Fibroblast of skin of left biceps (primary cell): ENCODE results near the gene HAUS1.
A peak's percentile ranks its signal among the peaks of the same experiment; 100 is the strongest.
"Not testable (repeated sequence)": the region's sequence is repeated elsewhere in the genome, so short reads cannot be mapped to it uniquely, and the experiment has no call there.

Experiments used
- DNase-seq, 2 experiments: peaks; one replicate each; pipeline ENCODE4 v3.0.0-alpha.2; 2013; ENCODE audit warnings: low read depth in 2 of 2

HAUS1 gene

DNA sequence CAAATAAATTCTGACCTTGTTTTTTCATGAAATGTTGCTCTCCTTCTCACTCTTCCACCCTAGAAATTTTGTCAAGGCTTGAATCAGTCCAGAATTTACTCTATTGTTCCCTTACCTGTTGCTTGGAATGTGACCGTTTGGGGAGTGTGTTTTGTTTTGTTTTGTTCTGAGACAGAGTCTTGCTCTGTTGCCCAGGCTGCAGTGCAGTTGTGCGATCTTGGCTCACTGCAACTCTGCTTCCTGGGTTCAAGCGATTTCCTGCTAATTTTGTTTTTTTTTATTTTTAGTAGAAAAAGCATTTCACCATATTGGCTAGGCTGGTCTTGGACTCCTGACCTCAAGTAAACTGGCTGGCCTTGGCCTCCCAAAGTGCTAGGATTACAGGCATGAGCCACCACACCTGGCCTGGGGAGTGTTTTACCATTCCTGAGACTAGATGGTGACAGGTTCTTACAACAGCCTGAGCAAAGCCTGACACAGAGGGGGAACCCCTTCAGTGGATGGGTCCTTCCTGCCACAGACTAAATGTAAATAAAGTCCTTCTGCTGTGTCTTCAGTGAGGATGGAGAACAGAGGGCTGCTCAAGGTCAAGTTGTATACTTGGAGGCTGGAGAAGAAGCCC, 52.0 kb downstream of the HAUS1 start:
- no peak for DNase-seq

DNA sequence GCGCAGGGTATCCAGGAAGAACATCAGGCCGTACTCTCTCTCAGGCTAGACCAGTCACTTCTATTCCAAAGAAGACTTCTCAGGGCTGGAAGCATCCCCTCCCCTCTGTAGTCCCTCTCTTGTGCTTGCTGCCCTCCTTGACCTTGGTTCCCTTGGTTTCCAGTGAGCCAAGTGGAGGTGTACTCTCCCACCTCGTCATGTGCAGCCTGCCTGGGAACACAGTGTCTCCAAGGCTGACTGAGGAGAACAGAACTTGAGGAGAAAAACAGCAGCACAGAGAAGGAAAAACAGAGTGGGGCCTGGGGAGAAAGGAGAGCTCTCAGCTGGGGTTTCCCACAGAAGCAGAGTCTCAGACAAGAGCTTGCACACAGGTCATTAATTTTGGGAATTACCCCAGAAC, 52.7 kb downstream of the HAUS1 start:
- no peak for DNase-seq

DNA sequence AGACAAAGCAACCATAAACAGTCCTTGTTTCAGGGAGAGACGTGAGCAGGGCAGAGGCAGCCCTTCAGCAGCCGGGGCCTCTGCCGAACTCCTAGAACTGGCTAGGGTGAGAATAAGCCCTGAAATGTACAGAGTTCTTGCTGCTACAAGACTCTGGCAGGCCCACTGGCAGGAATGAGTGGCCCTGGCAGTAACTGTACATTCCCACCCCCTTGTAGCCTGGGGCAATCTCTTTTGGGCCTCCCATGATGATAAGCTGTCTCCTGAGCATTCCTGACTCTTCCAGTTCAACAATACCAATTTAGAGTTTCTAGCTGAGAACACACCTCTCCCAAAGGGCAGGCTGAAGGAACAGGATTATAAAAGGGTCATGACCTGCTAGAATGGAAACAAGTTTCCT, 54.3 kb downstream of the HAUS1 start:
- DNase-seq: no peak

DNA sequence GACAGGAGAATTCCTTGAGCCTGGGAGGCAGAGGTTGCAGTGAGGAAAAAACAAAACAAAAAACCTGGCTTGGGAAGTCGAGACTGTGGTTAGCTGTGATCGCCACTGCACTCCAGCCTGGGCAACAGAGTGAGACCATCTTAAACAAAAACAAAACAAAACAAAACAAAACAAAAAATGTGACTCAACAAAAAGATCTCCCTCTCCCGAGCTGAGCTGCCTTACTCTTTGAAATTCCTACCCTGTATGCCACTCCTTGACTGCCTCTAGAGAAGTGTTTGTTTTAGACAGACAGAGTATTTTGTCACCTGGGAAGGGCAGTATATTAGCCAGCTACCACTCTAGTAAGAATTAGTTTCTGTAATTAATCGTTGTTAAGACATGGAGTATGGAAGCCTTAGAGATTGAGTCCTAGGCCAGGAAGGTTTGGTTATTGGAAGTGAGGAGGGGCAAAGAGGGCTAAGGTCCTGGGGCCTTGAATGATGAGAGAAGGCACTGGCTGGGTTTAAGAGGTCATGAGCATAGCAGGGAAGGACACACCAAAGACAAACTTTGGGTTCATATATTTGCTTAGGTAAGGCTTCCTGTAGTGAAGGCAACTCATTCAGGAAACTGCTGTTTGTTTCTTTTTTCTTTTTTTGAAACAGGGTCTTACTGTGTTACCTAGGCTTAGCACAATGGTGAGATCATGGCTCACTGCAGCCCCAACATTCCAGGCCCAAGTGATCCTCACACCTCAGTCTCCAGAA, 56.0 kb downstream of the HAUS1 start:
- DNase-seq: no peak

DNA sequence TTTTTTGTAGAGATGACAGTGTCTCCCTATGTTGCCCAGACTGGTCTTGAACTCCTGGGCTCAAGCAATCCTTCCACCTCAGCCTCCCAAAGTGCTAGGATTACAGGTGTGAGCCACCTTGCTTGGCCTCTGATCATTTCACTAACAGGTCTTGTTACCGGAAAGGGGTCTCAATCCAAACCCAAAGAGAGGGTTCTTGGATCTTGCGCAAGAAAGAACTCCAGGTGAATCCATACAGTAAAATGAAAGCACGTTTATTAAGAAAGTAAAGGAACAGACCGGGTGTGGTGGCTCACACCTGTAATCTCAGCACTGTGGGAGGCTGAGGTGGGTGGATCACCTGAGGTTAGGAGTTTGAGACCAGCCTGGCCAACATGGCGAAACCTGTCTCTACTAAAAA, 56.7 kb downstream of the HAUS1 start:
- not testable (repeated sequence) for DNase-seq

DNA sequence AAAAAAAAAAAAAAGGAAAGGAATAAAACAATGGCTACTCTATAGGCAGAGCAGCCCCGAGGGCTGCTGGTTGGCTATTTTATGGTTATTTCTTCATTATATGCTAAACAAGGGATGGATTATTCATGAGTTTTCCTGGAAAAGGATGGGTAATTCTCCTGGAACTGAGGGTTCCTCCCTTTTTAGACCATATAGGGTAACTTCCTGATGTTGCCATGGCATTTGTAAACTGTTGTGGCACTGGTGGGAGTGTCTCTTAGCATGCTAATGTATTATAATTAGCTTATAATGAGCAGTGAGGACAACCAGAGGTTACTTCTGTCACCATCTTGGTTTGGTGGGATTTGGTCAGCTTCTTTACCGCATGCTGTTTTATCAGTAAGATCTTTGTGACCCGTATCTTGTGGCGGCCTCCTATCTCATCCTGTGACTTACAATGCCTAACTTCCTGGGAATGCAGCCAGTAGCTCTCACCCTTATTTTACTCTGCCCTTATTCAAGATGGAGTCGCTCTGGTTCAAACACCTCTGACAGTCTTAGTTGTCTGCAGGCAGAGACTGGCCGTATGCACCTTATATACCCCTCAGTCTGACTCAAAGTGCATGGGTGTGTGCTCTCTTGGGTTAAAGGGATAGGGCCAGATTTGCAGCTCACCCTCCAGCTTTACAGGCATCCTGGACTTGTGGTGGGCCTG, 57.7 kb downstream of the HAUS1 start:
- DNase-seq: no peak

DNA sequence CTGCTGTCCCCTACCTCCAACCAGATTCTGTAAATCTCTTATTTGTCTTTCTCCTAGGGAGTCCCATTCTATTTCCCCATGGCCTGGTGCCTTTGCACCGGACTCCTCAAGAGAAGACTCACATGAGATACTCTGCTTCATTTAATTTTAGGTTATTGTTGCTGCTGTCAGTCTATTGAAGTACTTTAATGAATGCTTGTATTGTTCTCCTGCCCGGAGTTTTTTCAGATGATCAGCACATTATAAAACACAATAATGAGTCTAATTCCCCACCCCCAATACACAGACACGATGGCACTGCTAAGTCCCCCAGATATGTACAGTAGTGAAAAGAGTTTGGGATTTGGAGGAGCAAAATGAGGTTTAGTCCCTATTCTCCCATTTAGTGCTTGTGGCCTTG, 58.9 kb downstream of the HAUS1 start:
- DNase-seq: no peak

DNA sequence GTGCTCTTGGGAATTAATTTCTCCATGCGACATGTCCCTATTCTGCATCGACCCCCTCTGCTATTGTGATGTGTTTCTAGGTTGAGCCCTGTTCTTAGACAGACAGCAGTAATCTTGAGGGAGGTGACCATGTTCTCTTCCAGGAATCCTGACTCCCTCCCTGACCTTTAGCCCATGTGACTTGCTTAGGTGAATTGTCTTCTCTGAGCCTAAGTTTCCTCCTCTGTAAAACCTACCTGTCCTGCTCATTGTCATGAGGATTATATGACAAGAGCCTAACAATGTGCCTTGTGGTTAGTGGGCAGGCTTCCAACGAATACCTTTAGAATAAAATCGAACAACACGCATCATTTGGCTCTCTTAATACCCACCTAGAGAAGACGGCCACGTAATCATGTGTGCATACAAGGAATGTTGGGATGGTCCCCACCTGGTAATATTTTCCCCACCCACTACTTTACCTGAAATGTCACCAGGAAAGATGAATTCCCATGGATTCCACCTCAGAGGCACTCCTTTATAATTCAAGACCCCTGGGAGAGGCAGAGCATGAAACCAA, 59.8 kb downstream of the HAUS1 start:
- DNase-seq: no peak

DNA sequence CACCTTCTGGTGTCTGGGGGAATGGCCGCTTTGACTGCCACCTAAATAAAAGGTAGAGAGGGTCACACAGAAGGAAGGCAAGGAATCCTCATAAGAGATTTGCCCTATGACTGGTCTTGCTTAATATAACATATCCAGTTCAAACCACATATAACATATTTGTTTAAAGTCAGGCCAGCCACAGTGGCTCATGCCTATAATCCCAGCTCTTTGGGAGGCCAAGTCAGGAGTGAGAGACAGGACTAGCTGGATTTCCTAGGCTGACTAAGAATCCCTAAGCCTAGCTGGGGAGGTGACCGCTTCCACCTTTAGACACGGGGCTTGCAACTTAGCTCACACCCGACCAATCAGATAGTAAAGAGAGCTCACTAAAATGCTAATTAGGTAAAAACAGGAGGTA, 60.3 kb downstream of the HAUS1 start:
- DNase-seq: not testable (repeated sequence)

DNA sequence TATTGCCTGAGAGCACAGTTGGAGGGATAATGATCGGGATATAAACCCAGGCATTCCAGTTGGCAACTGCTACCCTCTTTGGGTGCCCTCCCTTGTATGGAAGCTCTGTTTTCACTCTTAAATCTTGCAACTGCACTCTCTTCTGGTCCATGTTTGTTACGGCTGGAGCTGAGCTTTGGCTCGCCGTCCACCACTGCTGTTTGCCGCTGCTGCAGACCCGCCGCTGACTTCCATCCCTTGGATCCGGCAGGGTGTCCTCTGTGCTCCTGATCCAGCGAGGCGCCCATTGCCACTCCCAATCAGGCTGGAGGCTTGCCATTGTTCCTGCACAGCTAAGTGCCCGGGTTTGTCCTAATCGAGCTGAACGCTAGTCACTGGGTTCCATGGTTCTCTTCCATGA, 60.7 kb downstream of the HAUS1 start:
- DNase-seq: no peak

DNA sequence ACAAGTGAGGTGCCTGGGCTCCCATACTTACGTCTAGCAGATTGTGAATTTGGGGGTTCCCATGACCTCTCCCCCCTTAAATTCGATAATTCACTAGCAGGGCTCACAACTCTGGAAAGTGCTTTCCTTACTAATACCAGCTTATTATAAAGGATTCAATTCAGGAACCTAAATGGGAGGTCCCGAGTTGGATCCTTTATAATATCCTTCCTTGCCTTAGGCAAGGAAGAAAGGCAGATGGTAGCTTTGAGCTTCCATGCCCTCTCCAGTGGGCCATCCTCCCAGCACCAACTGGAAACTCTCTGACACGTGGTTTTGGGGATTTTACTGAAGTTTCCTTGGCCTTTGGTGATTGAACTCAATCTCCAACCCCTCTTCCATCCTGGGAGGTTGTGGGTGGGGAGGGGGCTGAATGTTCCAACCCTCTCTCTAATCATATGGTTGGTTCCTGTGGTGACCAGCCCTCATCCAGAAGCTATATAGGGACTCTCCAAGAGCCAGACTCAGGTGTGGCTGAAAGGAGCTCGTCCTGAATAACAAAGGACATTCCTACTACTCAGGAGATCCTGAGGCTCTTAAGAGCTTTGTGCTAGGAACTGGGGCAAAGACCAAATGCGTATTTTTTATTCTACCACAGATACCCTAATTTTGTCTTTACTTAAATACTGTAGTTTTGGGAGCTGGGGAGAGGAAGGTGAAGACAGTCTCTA, 62.2 kb downstream of the HAUS1 start:
- DNase-seq: no peak

DNA sequence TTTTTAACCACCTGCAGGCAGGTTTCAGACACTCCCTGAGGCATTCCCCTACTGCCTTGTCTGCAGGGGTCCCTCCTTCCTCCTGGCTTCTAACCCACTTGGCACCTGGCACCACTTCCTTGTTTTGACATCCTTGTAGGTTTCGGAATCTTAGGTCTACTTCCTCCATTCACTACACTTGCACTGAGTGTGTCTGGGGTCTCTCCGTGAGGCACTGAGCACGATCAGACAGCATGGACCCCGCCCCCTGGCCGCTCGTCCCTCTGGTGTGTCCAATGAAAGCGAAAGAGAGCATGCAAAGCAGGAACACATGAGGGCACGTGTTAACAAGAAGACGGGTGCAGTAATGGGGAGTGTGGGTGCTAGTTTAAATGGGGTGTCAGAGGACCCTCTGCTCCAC, 63.8 kb downstream of the HAUS1 start:
- DNase-seq: no peak

DNA sequence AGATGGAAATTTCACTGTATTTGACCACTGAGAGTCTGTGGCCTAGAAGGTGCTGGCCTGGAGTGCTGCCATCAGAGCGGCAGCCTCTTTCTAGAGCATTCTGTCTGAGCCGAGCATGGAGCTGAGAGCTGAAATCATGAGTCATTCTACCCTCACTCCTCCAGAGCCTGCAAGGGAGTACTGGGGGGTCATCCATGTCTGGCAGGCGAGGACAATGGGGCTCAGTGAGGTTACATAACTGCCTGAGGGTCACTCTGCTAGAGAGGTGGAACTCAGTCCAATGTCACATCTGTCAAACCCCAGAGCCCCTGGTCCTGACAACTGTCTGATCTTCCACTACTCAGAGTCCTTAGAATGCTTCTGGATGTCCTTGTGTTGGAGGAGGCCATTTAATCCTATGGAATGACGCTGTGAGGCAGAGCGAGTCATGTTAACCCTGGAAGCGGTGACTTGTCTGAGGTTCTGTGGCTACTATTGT, 65.3 kb downstream of the HAUS1 start:
- peak in 1 of 2 experiments; percentile 21 for DNase-seq

DNA sequence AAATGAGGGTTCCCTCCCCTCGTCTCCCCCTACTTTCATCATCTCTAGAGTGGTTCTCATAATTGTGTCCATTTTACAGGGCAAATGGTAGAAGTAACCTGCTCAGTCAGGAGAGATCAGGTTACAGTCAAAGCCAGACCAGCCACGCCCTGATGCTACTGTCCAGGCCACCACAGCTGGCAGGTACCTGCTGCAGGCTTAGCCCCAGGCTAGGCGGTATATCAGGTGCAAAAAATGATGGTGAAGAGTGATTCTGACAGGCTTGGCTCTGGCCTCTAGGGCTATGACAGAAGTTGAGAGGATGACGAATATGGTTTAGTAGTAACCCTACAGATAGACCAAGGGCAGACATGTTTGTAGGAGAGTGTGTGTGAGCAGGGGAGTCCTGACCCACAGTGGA, 67.1 kb downstream of the HAUS1 start:
- DNase-seq: no peak

DNA sequence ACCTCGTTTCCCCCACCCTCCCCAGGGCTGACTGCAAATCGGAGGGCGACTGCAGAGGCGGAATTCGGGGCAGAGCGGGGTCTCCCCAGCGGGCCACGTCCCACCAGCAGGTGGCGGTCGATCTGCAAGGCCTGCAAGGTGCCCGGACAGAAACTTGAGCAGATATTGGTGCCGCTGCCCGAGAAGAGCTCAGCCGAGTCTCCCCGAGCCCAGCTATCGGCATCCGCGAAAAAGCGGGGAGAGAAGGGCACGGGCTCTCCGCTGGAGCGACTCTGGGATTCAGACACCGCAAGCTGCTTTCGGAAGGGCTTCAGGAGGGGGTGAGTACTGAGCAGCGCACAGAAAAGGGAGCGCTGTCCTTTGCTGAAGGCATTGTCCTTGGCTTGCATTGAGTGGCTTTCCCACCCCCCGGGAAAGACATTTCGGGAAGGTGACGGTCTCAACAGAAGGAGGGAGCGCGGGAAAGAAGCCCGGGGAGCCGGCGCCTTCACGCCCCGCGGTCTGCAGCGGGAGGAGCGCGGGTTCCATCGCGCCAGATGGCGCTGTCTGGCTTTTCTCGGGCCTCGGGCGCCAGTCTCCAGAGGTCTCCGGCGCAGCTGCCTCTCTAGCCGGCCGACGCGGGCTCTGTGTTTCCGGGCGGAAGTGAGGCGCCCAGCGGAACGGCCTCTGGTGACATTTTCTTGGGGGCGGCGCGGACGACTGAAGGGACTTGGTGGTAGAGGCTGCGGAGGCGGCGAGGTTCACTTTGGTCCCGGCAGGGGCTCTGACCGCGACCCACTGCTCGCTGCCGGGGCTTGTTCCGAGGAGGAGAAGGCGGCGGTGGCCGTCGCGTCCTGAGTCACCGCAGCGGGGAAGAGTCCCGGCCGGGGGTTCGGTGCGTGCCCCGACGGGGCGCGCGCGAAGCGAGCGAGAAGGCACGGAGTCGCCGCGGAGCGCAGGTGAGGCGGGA, 69.5 kb downstream of the HAUS1 start:
- DNase-seq: peak; percentile 75 to 77

DNA sequence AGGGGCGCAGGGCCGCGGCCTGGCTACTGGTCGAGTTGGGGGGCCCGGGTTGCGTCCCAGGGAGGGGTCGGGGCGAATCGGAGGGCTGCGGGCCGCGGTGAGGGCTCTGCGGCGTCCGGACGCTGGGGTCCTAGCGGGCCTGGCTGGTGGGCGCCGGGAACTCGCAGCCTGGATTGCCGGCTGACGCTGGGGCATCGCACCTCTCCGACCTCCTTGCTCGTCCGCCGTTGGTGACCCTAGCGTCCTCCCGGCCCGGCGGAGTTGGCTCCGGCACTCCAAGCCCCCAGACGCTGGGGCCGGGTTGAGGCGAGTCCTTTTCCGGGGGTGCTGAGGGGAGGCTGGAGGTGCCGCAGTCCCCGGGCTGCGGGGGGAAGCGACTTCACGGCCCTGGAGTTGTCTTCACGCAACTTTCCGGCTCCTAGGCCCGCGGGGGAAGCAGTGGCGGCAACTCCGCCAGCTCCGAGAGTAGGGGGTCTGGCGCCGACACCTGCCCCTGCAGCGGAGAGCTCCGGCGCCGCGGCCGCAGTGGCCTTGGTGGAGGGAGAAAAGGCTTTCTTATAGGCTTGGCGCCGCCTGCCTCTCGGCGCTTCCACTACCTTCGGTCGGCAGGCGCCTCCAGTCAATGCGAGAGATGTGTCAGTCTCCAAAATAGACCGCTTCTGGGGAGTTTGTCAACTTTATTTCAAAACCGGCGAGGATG, 70.3 kb downstream of the HAUS1 start:
- DNase-seq: no peak

DNA sequence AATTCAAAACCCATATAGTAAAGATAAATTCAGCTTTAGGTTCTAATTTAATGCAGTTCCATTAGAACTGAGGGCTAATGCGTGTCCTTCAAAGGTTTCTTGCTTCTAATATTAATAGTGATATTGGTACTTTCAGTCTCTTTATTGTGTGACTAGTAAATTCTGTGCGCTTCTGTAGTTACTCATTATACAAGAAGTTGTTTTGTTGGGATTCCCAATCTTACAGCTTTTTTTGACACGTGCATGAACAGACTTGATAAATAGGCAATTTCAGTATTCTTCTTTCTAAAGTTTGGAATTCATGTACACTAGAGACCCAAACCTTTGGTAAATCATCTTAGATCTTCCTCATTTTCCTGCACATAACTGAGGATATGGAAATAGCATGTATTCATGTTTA, 71.8 kb downstream of the HAUS1 start:
- no peak for DNase-seq
